DND-41 (cell line): Measurements from ENCODE around the gene ALDOB.

ENCODE experiments used
- ATAC-seq: fragments of 200-7000 bp; cut with Tn5 transposase; 3 replicates; pipeline ENCODE4 v1.9.1; 2021; ENCODE audit warnings: low read depth; ENCODE audit not compliant: insufficient read depth
- DNase-seq: peaks from one replicate; pipeline ENCODE4 v3.0.0-alpha.2; 2020
- H2AFZ ChIP-seq: 2 replicates; pipeline ENCODE4 v1.6.0; 2012; ENCODE audit warnings: low read depth, low read length
- H3K27ac ChIP-seq: 2 replicates; pipeline ENCODE4 v1.5.1; 2012; ENCODE audit warnings: low read length, inconsistent platforms
- H3K27me3 ChIP-seq: fragments of 200-600 bp; sonication (generic); 2 replicates; pipeline ENCODE4 v1.6.0; 2012; ENCODE audit warnings: low read length, mild to moderate bottlenecking, inconsistent platforms; ENCODE audit not compliant: insufficient read depth, poor library complexity
- H3K36me3 ChIP-seq: 2 replicates; pipeline ENCODE4 v1.5.1; 2012; ENCODE audit warnings: low read length, inconsistent platforms; ENCODE audit not compliant: insufficient read depth
- H3K4me1 ChIP-seq: 2 replicates; pipeline ENCODE4 v1.5.1; 2012; ENCODE audit warnings: mild to moderate bottlenecking, low read length; ENCODE audit not compliant: insufficient read depth
- H3K4me2 ChIP-seq: 2 replicates; pipeline ENCODE4 v1.6.0; 2012; ENCODE audit warnings: mild to moderate bottlenecking, moderate library complexity, low read length, inconsistent platforms; ENCODE audit not compliant: insufficient read depth
- H3K4me3 ChIP-seq, 2 experiments: fragments of 200-600 bp in 1 of 2; shearing (Covaris generic) in 1 of 2; 2 replicates each; pipeline ENCODE4 v1.5.1; 2012 to 2016; ENCODE audit warnings: inconsistent platforms in 2 of 2, low read length in 2 of 2, mild to moderate bottlenecking in 2 of 2, low read depth in 1 of 2, moderate library complexity in 1 of 2
- H3K79me2 ChIP-seq: 2 replicates; pipeline ENCODE4 v1.6.0; 2012; ENCODE audit warnings: low read length, inconsistent platforms; ENCODE audit not compliant: insufficient read depth
- H3K9ac ChIP-seq: 2 replicates; pipeline ENCODE4 v1.6.0; 2012; ENCODE audit warnings: low read depth, mild to moderate bottlenecking, inconsistent platforms, low read length, moderate library complexity
- H3K9me3 ChIP-seq: 2 replicates; pipeline ENCODE4 v1.5.1; 2012; ENCODE audit warnings: low read length, moderate library complexity, mild to moderate bottlenecking, inconsistent platforms; ENCODE audit not compliant: insufficient read depth, severe bottlenecking
- H4K20me1 ChIP-seq: 2 replicates; pipeline ENCODE4 v1.6.0; 2012; ENCODE audit warnings: low read length; ENCODE audit not compliant: insufficient read depth
- EZH2 ChIP-seq: IDR thresholded peaks from 3 replicates; pipeline ENCODE4 v1.6.1; 2012; ENCODE audit warnings: borderline replicate concordance, low read depth, mild to moderate bottlenecking, moderate library complexity, low read length, inconsistent platforms; ENCODE audit not compliant: severe bottlenecking
- TF ChIP-seq, protein P1 (sequence below): IDR thresholded peaks from 2 replicates; pipeline ENCODE4 v1.5.1; 2012; ENCODE audit warnings: borderline replicate concordance, low read length, moderate library complexity, mild to moderate bottlenecking; ENCODE audit not compliant: poor library complexity, severe bottlenecking; ENCODE audit errors: extremely low read depth

ALDOB gene

DNA sequence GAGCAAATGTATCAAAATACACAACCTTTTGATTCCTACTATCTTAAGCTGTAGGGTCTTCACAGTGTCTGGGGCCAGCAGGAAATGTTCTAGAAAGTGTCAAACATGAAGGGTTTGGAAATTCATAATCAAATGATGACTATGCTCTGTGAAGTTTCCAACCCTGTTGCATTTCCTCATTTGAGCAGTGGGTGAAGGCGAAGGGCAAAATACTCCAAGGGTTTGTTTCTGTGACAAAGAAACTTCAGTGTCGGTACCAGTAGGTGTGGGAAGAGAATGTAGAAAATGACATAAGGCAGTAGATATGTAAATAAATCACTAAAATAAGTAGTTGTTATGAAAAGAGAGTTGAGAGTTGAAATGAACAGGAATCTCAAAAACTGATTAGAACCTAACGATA, 576 bp downstream of the ALDOB start:
- Histone ChIP-seq H3K4me3 (no peak overlapping the region), H3K36me3 (no peaks in the 10 kb centered on the region), H3K27ac (no peak overlapping the region), H4K20me1 (no peaks in the 10 kb centered on the region), H3K79me2 (no peaks in the 10 kb centered on the region), H3K9me3 (no peaks in the 10 kb centered on the region), H3K27me3 (peaks cover 3% of the 10 kb centered on the region), H2AFZ (no peak overlapping the region), H3K4me2 (no peak overlapping the region), H3K4me1 (no peaks in the 10 kb centered on the region), H3K9ac (no peak overlapping the region)
- no peak for TF ChIP-seq EZH2
- TF ChIP-seq, protein P1, sequence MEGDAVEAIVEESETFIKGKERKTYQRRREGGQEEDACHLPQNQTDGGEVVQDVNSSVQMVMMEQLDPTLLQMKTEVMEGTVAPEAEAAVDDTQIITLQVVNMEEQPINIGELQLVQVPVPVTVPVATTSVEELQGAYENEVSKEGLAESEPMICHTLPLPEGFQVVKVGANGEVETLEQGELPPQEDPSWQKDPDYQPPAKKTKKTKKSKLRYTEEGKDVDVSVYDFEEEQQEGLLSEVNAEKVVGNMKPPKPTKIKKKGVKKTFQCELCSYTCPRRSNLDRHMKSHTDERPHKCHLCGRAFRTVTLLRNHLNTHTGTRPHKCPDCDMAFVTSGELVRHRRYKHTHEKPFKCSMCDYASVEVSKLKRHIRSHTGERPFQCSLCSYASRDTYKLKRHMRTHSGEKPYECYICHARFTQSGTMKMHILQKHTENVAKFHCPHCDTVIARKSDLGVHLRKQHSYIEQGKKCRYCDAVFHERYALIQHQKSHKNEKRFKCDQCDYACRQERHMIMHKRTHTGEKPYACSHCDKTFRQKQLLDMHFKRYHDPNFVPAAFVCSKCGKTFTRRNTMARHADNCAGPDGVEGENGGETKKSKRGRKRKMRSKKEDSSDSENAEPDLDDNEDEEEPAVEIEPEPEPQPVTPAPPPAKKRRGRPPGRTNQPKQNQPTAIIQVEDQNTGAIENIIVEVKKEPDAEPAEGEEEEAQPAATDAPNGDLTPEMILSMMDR, result no peak
- ATAC-seq, result no peak
- no peak for DNase-seq

DNA sequence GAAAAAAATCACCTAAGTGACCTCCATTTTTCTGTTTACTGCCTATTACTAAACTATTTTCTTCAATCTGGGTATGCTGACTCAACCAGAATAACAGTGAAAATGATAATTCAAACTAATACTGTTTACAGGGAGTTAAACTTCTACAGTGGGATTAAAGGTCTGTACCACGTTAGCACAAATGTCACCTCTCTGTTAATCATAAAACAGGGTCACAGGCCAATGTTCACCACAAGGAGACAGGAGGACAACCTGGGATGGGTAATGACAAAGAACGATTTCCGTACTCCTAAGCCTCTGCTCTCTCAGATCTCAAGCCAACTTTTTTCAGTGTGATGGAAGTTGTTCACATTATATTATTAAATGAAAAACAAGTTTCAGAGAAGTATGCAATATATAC, 2.3 kb downstream of the ALDOB start:
- TF ChIP-seq EZH2, result no peak
- TF ChIP-seq, protein P1, result no peak
- H4K20me1 ChIP-seq, result no peaks in the 10 kb centered on the region
- no peaks in the 10 kb centered on the region for H3K4me1 ChIP-seq

DNA sequence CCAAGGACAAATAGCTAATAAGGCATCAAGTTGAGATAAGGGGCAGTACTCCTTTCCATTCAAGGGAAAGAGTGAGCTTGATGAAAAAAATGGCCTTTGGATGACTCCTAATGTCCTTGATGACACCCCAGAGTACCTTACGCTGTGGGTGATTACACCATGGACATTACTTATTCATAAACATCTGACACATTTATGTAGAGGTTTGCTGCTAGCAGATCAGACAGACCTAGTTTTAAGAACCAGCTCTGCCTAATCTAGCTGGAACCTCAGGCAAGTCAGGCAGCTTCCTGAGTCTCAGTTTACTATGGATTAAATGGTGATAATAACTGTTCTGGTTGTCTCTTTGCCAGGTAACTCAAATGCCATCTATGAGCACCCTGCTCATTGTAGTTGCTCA, 2.8 kb downstream of the ALDOB start:
- H3K79me2 ChIP-seq, result no peaks in the 10 kb centered on the region
- ATAC-seq (no peak), DNase-seq (no peak)
- H2AFZ ChIP-seq, result no peak overlapping the region
- no peak overlapping the region for H3K9ac ChIP-seq
- H3K27me3 ChIP-seq, result peaks cover 3% of the 10 kb centered on the region
- no peak overlapping the region for H3K4me3 ChIP-seq
- no peaks in the 10 kb centered on the region for H3K4me1 ChIP-seq
- H4K20me1 ChIP-seq, result no peaks in the 10 kb centered on the region
- no peaks in the 10 kb centered on the region for H3K9me3 ChIP-seq
- no peak overlapping the region for H3K4me2 ChIP-seq
- no peaks in the 10 kb centered on the region for H3K36me3 ChIP-seq
- H3K27ac ChIP-seq, result no peak overlapping the region
- no peak for TF ChIP-seq EZH2
- TF ChIP-seq, protein P1, result no peak

More for the DNA sequence above, 2.3 kb downstream of the ALDOB start:
- no peaks in the 10 kb centered on the region for H3K36me3 ChIP-seq
- no peak overlapping the region for H3K4me2 ChIP-seq
- H2AFZ ChIP-seq, result no peak overlapping the region
- ATAC-seq (no peak), DNase-seq (no peak)
- no peak overlapping the region for H3K4me3 ChIP-seq
- H3K27me3 ChIP-seq, result peaks cover 3% of the 10 kb centered on the region
- H3K79me2 ChIP-seq, result no peaks in the 10 kb centered on the region
- H3K27ac ChIP-seq, result no peak overlapping the region
- no peaks in the 10 kb centered on the region for H3K9me3 ChIP-seq
- H3K9ac ChIP-seq, result no peak overlapping the region

DNA sequence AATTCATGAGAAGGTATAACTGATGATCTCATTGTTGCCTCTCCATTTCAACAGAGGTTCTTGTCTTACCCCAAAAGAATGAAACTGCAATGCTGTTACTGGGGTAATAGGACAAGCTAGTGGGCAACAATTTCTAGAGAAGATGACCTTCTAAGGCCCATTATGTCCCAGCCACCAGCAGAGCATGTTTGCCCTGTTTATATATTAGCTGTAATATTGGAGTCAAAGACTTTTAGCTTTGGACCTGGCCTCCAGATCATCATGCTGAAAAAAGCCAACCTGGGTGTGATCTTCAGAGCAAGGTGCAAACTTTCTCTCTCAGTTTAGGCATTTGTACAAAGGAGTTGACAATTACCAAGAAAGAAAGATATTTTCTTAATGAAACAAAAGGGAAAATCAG, 3.4 kb downstream of the ALDOB start:
- no peak for ATAC-seq
- H3K4me3 ChIP-seq, result no peak overlapping the region
- H3K4me1 ChIP-seq, result no peaks in the 10 kb centered on the region
- no peaks in the 10 kb centered on the region for H3K9me3 ChIP-seq
- H2AFZ ChIP-seq, result no peak overlapping the region
- no peak overlapping the region for H3K4me2 ChIP-seq
- no peak overlapping the region for H3K9ac ChIP-seq
- no peak for TF ChIP-seq EZH2
- TF ChIP-seq, protein P1, result no peak
- peaks cover 3% of the 10 kb centered on the region for H3K27me3 ChIP-seq
- no peaks in the 10 kb centered on the region for H4K20me1 ChIP-seq
- no peaks in the 10 kb centered on the region for H3K36me3 ChIP-seq
- no peak overlapping the region for H3K27ac ChIP-seq
- DNase-seq, result no peak
- H3K79me2 ChIP-seq, result no peaks in the 10 kb centered on the region
